Activated naive CD4-positive, alpha-beta T cell (primary cell): ENCODE data around the gene FRAS1.
"Not testable (repeated sequence)": the region's sequence is repeated elsewhere in the genome, so short reads cannot be mapped to it uniquely, and the experiment has no call there.

ENCODE experiments used
- DNase-seq, 4 experiments: peaks; one replicate each; lab custom pipeline; 2025; lab: John Stamatoyannopoulos, UW

The FRAS1 gene

GRCh38 chr4:78548889-78549288 is 491.8 kb downstream of the FRAS1 start:
- not testable (repeated sequence) for DNase-seq

- DNase-seq: peak in 1 of 4 experiments; percentile 2
Measured at GRCh38 chr4:78551420-78552351, 494.6 kb downstream of the FRAS1 start, which contains the start of gene ANXA3. TSS of gene ANXA3 (plus strand) at chr4:78551770. CDS start at chr4:78554474, 2,704 bp downstream.

GRCh38 chr4:78552389-78553042 is 495.4 kb downstream of the FRAS1 start:
- DNase-seq: no peak

GRCh38 chr4:78553043-78553396 is 495.9 kb downstream of the FRAS1 start:
- no peak for DNase-seq

GRCh38 chr4:78553529-78554060 is 496.5 kb downstream of the FRAS1 start:
- DNase-seq: no peak

GRCh38 chr4:78556665-78557064 is 499.5 kb downstream of the FRAS1 start:
- DNase-seq: no peak

GRCh38 chr4:78557841-78558240 is 500.7 kb downstream of the FRAS1 start:
- DNase-seq: no peak

GRCh38 chr4:78558410-78558809 is 501.3 kb downstream of the FRAS1 start:
- DNase-seq: no peak

- no peak for DNase-seq
Measured at GRCh38 chr4:78560296-78560963, 503.3 kb downstream of the FRAS1 start.

- DNase-seq: no peak
Measured at GRCh38 chr4:78561677-78562076, 504.6 kb downstream of the FRAS1 start.

- DNase-seq: no peak
Measured at GRCh38 chr4:78562687-78563086, 505.6 kb downstream of the FRAS1 start.

GRCh38 chr4:78565971-78566372 is 508.8 kb downstream of the FRAS1 start:
- DNase-seq: no peak

- DNase-seq: no peak
Measured at GRCh38 chr4:78566834-78567499, 509.8 kb downstream of the FRAS1 start.

- DNase-seq: no peak
Measured at GRCh38 chr4:78567500-78568060, 510.5 kb downstream of the FRAS1 start.

- DNase-seq: no peak
Measured at GRCh38 chr4:78568640-78569305, 511.6 kb downstream of the FRAS1 start.

GRCh38 chr4:78569306-78569821 is 512.2 kb downstream of the FRAS1 start:
- no peak for DNase-seq

GRCh38 chr4:78570117-78570516 is 513.0 kb downstream of the FRAS1 start:
- no peak for DNase-seq

- no peak for DNase-seq
Measured at GRCh38 chr4:78571804-78572203, 514.7 kb downstream of the FRAS1 start.

GRCh38 chr4:78578674-78579425 is 521.7 kb downstream of the FRAS1 start:
- DNase-seq: no peak

- DNase-seq: no peak
Measured at GRCh38 chr4:78581618-78582017, 524.5 kb downstream of the FRAS1 start.
